Activated CD4-positive, alpha-beta T cell treated with anti-CD3 and anti-CD28 coated beads for 36 hours (primary cell): ENCODE measurements around the gene RFX4. TPM values are rescaled to one million over a fixed set of nuclear protein-coding genes. Genes with fewer than 3 reads are reported as not detected.

ENCODE experiments used
- ATAC-seq: fragments of 200-7000 bp; cut with Tn5 transposase; one replicate; pipeline ENCODE4 v1.10.0; 2021; ENCODE audit warnings: mild to moderate bottlenecking, moderate library complexity
- CTCF ChIA-PET: fragments of 350-600 bp; sonication (Branson Sonifier 250); formaldehyde crosslinking; loops from one replicate; lab custom pipeline; 2021; ENCODE audit warnings: antibody characterized with exemption; lab: Charles Lee
- POLR2A ChIA-PET: fragments of 350-600 bp; sonication (Branson Sonifier 250); formaldehyde crosslinking; loops from one replicate; lab custom pipeline; 2021; ENCODE audit warnings: antibody characterized with exemption, inconsistent platforms; lab: Charles Lee
- DNase-seq: peaks from one replicate; pipeline ENCODE4 v3.0.0-alpha.2; 2020
- H3K27ac Mint-ChIP-seq: one replicate; pipeline ENCODE4 v1.8.0; 2021; ENCODE audit warnings: mixed read lengths
- H3K27me3 Mint-ChIP-seq: one replicate; pipeline ENCODE4 v1.8.0; 2021; ENCODE audit warnings: mixed read lengths
- H3K36me3 Mint-ChIP-seq: one replicate; pipeline ENCODE4 v1.8.0; 2021; ENCODE audit warnings: low read depth, mixed read lengths
- H3K4me1 Mint-ChIP-seq: one replicate; pipeline ENCODE4 v1.8.0; 2021; ENCODE audit warnings: mixed read lengths
- H3K4me3 Mint-ChIP-seq: one replicate; pipeline ENCODE4 v1.8.0; 2021; ENCODE audit warnings: mild to moderate bottlenecking, moderate library complexity, mixed read lengths
- H3K9me3 Mint-ChIP-seq: one replicate; pipeline ENCODE4 v1.8.0; 2021; ENCODE audit warnings: low read depth, mixed read lengths
- intact Hi-C, 2 experiments: fragments of 100-400 bp; cut with DNase I in 1 of 2; cut with micrococcal nuclease in 1 of 2; formaldehyde crosslinking; loops; one replicate each; pipeline versions ENCODE4 v1.14.2 to v1.15.1; 2022 to 2024; cut with DNase I, micrococcal nuclease
- total RNA-seq, 2 experiments: library from RNA; stranded (reverse); gene quantifications; one replicate each; pipeline ENCODE4 v1.2.3, GENCODE V29; 2021

Gene RFX4
- total RNA-seq, result not detected

GRCh38 chr12:106582641-106583230 is at the start of gene RFX4:
RFX4 (plus strand) TSS chr12:106583004; CDS start chr12:106583321, 317 bp downstream.
- CTCF ChIA-PET, result interaction anchor here (0.6 to 0.7 kb wide), 3 partner anchors 196 to 437 kb away, joined by 3 read pairs; no protein-coding TSS in a partner anchor
- DNase-seq, result peak; percentile 5

GRCh38 chr12:106541201-106541600 is 41.6 kb upstream of the RFX4 start:
- ATAC-seq, result no peak
- Mint-ChIP-seq H3K27ac (no peak overlapping the region), H3K36me3 (no peaks in the 10 kb centered on the region), H3K4me3 (no peak overlapping the region), H3K9me3 (peaks cover 6% of the 10 kb centered on the region), H3K27me3 (peaks cover 1% of the 10 kb centered on the region), H3K4me1 (no peaks in the 10 kb centered on the region)
- CTCF ChIA-PET, result no interaction called here
- no peak for DNase-seq
- intact Hi-C loops, result no loop called here
- POLR2A ChIA-PET, result no interaction called here

More at GRCh38 chr12:106582641-106583230, at the start of gene RFX4:
- Mint-ChIP-seq H3K27ac (no peak within 1 kb of the TSS), H3K36me3 (no peaks in the 10 kb centered on the region), H3K27me3 (peaks cover 72% of the 10 kb centered on the region), H3K9me3 (no peaks in the 10 kb centered on the region), H3K4me1 (peaks cover 31% of the 10 kb centered on the region), H3K4me3 (peak within 1 kb of the TSS; percentile 62)
- ATAC-seq, result no peak
- intact Hi-C loops, result loop anchor here (5.0 to 10.0 kb wide), 2 partner anchors 335 to 342 kb away; no protein-coding TSS in a partner anchor
- POLR2A ChIA-PET, result no interaction called here

- H3K27ac Mint-ChIP-seq, result no peak overlapping the region
- POLR2A ChIA-PET, result no interaction called here
- H3K4me3 Mint-ChIP-seq, result no peak overlapping the region
- peaks cover 5% of the 10 kb centered on the region for H3K36me3 Mint-ChIP-seq
- no peaks in the 10 kb centered on the region for H3K4me1 Mint-ChIP-seq
- CTCF ChIA-PET, result no interaction called here
- peaks cover 25% of the 10 kb centered on the region for H3K27me3 Mint-ChIP-seq
- ATAC-seq, result no peak
- DNase-seq, result no peak
- intact Hi-C loops, result no loop called here
- H3K9me3 Mint-ChIP-seq, result peaks cover 17% of the 10 kb centered on the region
Observed at GRCh38 chr12:106551410-106551809, 31.4 kb upstream of the RFX4 start.

- DNase-seq (no peak), ATAC-seq (no peak)
- H3K36me3 Mint-ChIP-seq, result peaks cover 5% of the 10 kb centered on the region
- H3K4me1 Mint-ChIP-seq, result no peaks in the 10 kb centered on the region
- peaks cover 25% of the 10 kb centered on the region for H3K27me3 Mint-ChIP-seq
- peaks cover 17% of the 10 kb centered on the region for H3K9me3 Mint-ChIP-seq
- ChIA-PET CTCF (no interaction called here), POLR2A (no interaction called here)
- H3K4me3 Mint-ChIP-seq, result no peak overlapping the region
- intact Hi-C loops, result no loop called here
- H3K27ac Mint-ChIP-seq, result no peak overlapping the region
Observed at GRCh38 chr12:106552228-106552627, 30.6 kb upstream of the RFX4 start.

- no peak for DNase-seq
- Mint-ChIP-seq H3K27me3 (peaks cover 27% of the 10 kb centered on the region), H3K36me3 (no peaks in the 10 kb centered on the region), H3K27ac (no peak overlapping the region), H3K4me1 (no peaks in the 10 kb centered on the region), H3K9me3 (no peaks in the 10 kb centered on the region), H3K4me3 (no peak overlapping the region)
- ChIA-PET CTCF (no interaction called here), POLR2A (no interaction called here)
- ATAC-seq, result no peak
- intact Hi-C loops, result no loop called here
Observed at GRCh38 chr12:106564678-106565329, 18.0 kb upstream of the RFX4 start.

GRCh38 chr12:106566771-106567170 is 16.0 kb upstream of the RFX4 start:
- Mint-ChIP-seq H3K9me3 (no peaks in the 10 kb centered on the region), H3K36me3 (no peaks in the 10 kb centered on the region), H3K27me3 (peaks cover 21% of the 10 kb centered on the region), H3K27ac (no peak overlapping the region), H3K4me3 (no peak overlapping the region), H3K4me1 (no peaks in the 10 kb centered on the region)
- intact Hi-C loops, result no loop called here
- no peak for ATAC-seq
- DNase-seq, result no peak
- CTCF ChIA-PET, result no interaction called here
- POLR2A ChIA-PET, result no interaction called here

GRCh38 chr12:106573239-106573638 is 9.6 kb upstream of the RFX4 start:
- Mint-ChIP-seq H3K4me3 (no peak overlapping the region), H3K27ac (no peak overlapping the region), H3K9me3 (no peaks in the 10 kb centered on the region), H3K4me1 (no peaks in the 10 kb centered on the region), H3K27me3 (peaks cover 24% of the 10 kb centered on the region), H3K36me3 (no peaks in the 10 kb centered on the region)
- intact Hi-C loops, result no loop called here
- ATAC-seq, result no peak
- POLR2A ChIA-PET, result no interaction called here
- CTCF ChIA-PET, result no interaction called here
- DNase-seq, result no peak

GRCh38 chr12:106576848-106577247 is 6.0 kb upstream of the RFX4 start:
- ChIA-PET CTCF (no interaction called here), POLR2A (no interaction called here)
- ATAC-seq, result no peak
- Mint-ChIP-seq H3K9me3 (no peaks in the 10 kb centered on the region), H3K4me1 (peaks cover 3% of the 10 kb centered on the region), H3K27ac (no peak overlapping the region), H3K4me3 (no peak overlapping the region), H3K27me3 (peaks cover 44% of the 10 kb centered on the region), H3K36me3 (no peaks in the 10 kb centered on the region)
- intact Hi-C loops, result no loop called here
- no peak for DNase-seq

- intact Hi-C loops, result loop anchor here (5.0 to 10.0 kb wide), 2 partner anchors 336 to 344 kb away; no protein-coding TSS in a partner anchor
- Mint-ChIP-seq H3K27me3 (peaks cover 69% of the 10 kb centered on the region), H3K4me3 (no peak overlapping the region), H3K36me3 (no peaks in the 10 kb centered on the region), H3K27ac (no peak overlapping the region), H3K9me3 (no peaks in the 10 kb centered on the region), H3K4me1 (peaks cover 29% of the 10 kb centered on the region)
- ATAC-seq, result no peak
- ChIA-PET CTCF (interaction anchor here (0.7 kb wide), 1 partner anchor 1884 kb away, joined by 4 read pairs; no protein-coding TSS in a partner anchor), POLR2A (no interaction called here)
- DNase-seq, result peak; percentile 6
Observed at GRCh38 chr12:106580671-106581508, 1.9 kb upstream of the RFX4 start.

GRCh38 chr12:106581543-106582248 is 1.1 kb upstream of the RFX4 start:
- H3K36me3 Mint-ChIP-seq, result no peaks in the 10 kb centered on the region
- DNase-seq (peak; percentile 37), ATAC-seq (no peak)
- H3K27me3 Mint-ChIP-seq, result peaks cover 71% of the 10 kb centered on the region
- no peak overlapping the region for H3K27ac Mint-ChIP-seq
- H3K4me1 Mint-ChIP-seq, result peaks cover 29% of the 10 kb centered on the region
- peak overlapping the region; percentile 2 for H3K4me3 Mint-ChIP-seq
- intact Hi-C loops, result loop anchor here (5.0 to 10.0 kb wide), 2 partner anchors 336 to 343 kb away; no protein-coding TSS in a partner anchor
- ChIA-PET POLR2A (no interaction called here), CTCF (no interaction called here)
- H3K9me3 Mint-ChIP-seq, result no peaks in the 10 kb centered on the region

- DNase-seq, result no peak
- Mint-ChIP-seq H3K9me3 (no peaks in the 10 kb centered on the region), H3K36me3 (no peaks in the 10 kb centered on the region), H3K27me3 (peaks cover 71% of the 10 kb centered on the region), H3K4me3 (peak overlapping the region; percentile 2), H3K4me1 (peaks cover 30% of the 10 kb centered on the region), H3K27ac (no peak overlapping the region)
- intact Hi-C loops, result loop anchor here (5.0 to 10.0 kb wide), 2 partner anchors 335 to 343 kb away; no protein-coding TSS in a partner anchor
- ATAC-seq, result no peak
- ChIA-PET CTCF (no interaction called here), POLR2A (no interaction called here)
Observed at GRCh38 chr12:106582249-106582591, 584 bp upstream of the RFX4 start.
